Neural progenitor cell (in vitro differentiated cells): Measurements from ENCODE around the gene DSEL.

Experiments used
- CTCF ChIP-seq: fragments of 200-600 bp; sonication (generic); IDR thresholded peaks from 2 replicates; pipeline ENCODE4 v1.5.1; 2017; ENCODE audit warnings: antibody characterized with exemption, mild to moderate bottlenecking
- EZH2phosphoT487 ChIP-seq: fragments of 200-600 bp; sonication (generic); IDR thresholded peaks from 2 replicates; pipeline ENCODE4 v1.6.1; 2017; ENCODE audit warnings: antibody characterized with exemption

GRCh38 chr18:67510831-67511230, 5.7 kb downstream of the DSEL start:
- TF ChIP-seq CTCF: no peak
- no peak for TF ChIP-seq EZH2phosphoT487
